ENCODE measurements around the gene USP5.
"Not testable (repeated sequence)": the region's sequence is repeated elsewhere in the genome, so short reads cannot be mapped to it uniquely, and the experiment has no call there.

The USP5 gene

DNA sequence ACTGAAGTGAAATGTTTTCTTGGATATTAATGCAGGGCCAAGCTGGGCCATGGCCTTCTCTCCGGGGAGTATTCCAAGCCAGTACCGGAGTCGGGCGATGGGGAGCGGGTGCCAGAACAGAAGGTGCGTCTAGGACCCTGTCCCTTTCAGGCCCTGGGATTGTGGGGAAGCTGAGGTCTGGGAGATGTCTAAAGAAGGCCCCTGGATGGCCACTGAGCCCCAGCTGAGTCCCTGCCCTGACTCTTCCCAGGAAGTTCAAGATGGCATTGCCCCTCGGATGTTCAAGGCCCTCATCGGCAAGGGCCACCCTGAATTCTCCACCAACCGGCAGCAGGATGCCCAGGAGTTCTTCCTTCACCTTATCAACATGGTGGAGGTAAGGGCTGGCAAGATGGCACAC is 8.2 kb downstream of the USP5 start:
- Histone ChIP-seq H3K4me1 (ENCODE audit: control insufficient read depth, insufficient read depth, low read length) (no peaks in the 10 kb centered on the region), H3K27me3 (ENCODE audit: control insufficient read depth, insufficient read depth, low read length) (no peaks in the 10 kb centered on the region), H3K9me3 (ENCODE audit: control insufficient read depth, insufficient read depth, low read length) (no peaks in the 10 kb centered on the region), H3K9ac (ENCODE audit: low read depth, low read length) (no peak overlapping the region), H3K4me3 (ENCODE audit: low read depth, low read length) (no peak overlapping the region), H3K36me3 (ENCODE audit: control insufficient read depth, insufficient read depth, low read length) (peaks cover 75% of the 10 kb centered on the region)

DNA sequence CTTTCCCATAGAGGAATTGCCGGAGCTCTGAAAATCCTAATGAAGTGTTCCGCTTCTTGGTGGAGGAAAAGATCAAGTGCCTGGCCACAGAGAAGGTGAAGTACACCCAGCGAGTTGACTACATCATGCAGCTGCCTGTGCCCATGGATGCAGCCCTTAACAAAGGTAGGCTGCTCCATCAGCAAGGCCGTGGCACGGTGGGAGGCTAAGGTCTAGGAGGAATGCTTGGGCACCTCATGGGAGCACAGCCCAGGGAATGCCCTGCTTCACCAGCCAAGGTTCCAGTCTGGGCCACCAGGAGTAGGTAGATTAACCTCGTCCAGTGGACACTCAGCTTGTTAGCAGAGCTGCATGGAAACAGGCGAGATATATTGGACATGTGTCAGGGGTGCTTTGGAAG is 9.0 kb downstream of the USP5 start:
- H3K27me3 ChIP-seq (ENCODE audit: control insufficient read depth, insufficient read depth, low read length), result no peaks in the 10 kb centered on the region
- H3K4me1 ChIP-seq (ENCODE audit: control insufficient read depth, insufficient read depth, low read length), result peaks cover 5% of the 10 kb centered on the region
- H3K9ac ChIP-seq (ENCODE audit: low read depth, low read length), result no peak overlapping the region
- H3K9me3 ChIP-seq (ENCODE audit: control insufficient read depth, insufficient read depth, low read length), result no peaks in the 10 kb centered on the region
- peaks cover 71% of the 10 kb centered on the region for H3K36me3 ChIP-seq (ENCODE audit: control insufficient read depth, insufficient read depth, low read length)
- H3K4me3 ChIP-seq (ENCODE audit: low read depth, low read length), result no peak overlapping the region

DNA sequence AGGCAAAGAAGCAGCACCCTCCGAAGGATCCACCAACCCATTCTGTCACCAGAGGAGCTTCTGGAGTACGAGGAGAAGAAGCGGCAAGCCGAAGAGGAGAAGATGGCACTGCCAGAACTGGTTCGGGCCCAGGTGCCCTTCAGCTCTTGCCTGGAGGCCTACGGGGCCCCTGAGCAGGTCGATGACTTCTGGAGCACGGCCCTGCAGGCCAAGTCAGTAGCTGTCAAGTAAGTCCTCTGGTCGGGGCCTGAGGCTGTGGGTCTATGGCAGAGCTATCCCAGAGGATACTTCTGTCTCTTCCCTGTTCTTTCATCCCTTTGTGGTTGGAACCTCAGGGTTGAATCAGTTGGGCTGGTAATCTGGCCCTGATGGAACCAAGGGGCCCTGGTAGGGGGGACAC is 9.4 kb downstream of the USP5 start:
- peaks cover 68% of the 10 kb centered on the region for H3K36me3 ChIP-seq (ENCODE audit: control insufficient read depth, insufficient read depth, low read length)
- no peak overlapping the region for H3K9ac ChIP-seq (ENCODE audit: low read depth, low read length)
- H3K9me3 ChIP-seq (ENCODE audit: control insufficient read depth, insufficient read depth, low read length), result no peaks in the 10 kb centered on the region
- H3K4me3 ChIP-seq (ENCODE audit: low read depth, low read length), result no peak overlapping the region
- peaks cover 6% of the 10 kb centered on the region for H3K4me1 ChIP-seq (ENCODE audit: control insufficient read depth, insufficient read depth, low read length)
- no peaks in the 10 kb centered on the region for H3K27me3 ChIP-seq (ENCODE audit: control insufficient read depth, insufficient read depth, low read length)

DNA sequence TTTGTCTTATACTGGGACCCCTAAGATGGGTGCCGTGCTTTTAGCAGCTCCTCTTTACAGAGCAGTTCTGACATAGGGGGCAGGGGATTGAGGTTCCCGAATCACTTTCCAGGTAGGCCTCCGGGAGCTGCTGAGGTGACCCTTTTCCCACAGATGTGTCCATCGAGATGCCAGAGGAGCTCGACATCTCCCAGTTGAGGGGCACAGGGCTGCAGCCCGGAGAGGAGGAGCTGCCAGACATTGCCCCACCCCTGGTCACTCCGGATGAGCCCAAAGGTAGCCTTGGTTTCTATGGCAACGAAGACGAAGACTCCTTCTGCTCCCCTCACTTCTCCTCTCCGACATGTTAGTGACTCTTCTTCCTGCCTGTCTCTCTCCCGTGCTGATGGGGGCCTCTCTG is 11.1 kb downstream of the USP5 start:
- no peaks in the 10 kb centered on the region for H3K27me3 ChIP-seq (ENCODE audit: control insufficient read depth, insufficient read depth, low read length)
- H3K36me3 ChIP-seq (ENCODE audit: control insufficient read depth, insufficient read depth, low read length), result peaks cover 52% of the 10 kb centered on the region
- peaks cover 10% of the 10 kb centered on the region for H3K4me1 ChIP-seq (ENCODE audit: control insufficient read depth, insufficient read depth, low read length)

DNA sequence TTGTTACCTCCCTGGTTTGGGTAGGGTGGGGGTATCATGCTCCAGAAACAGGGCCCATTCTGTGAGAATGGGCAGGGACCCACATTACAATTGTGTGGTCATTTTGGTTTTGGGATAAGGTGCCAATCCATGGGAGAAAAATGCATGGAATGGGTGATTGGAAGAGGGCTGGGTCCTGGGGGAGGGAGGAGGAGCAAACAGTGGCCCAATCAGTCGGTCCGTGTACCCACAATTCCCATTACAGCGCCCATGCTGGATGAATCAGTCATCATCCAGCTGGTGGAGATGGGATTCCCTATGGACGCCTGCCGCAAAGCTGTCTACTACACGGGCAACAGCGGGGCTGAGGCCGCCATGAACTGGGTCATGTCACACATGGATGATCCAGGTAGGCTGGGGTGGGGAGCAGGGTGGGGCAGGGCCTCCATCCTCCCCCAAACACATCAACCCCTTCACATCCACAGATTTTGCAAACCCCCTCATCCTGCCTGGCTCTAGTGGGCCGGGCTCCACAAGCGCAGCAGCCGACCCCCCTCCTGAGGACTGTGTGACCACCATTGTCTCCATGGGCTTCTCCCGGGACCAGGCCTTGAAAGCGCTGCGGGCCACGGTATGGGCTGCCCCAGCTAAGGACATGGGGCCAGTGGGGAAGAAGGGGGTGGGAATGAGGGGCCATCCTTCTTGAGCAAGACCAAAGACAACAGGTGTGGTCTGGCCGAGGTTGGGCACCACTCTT is 11.8 kb downstream of the USP5 start:
- Histone ChIP-seq H3K9me3 (ENCODE audit: control insufficient read depth, insufficient read depth, low read length) (no peaks in the 10 kb centered on the region), H3K4me3 (ENCODE audit: low read depth, low read length) (no peak overlapping the region), H3K9ac (ENCODE audit: low read depth, low read length) (no peak overlapping the region), H3K4me1 (ENCODE audit: control insufficient read depth, insufficient read depth, low read length) (peaks cover 10% of the 10 kb centered on the region), H3K36me3 (ENCODE audit: control insufficient read depth, insufficient read depth, low read length) (peaks cover 46% of the 10 kb centered on the region), H3K27me3 (ENCODE audit: control insufficient read depth, insufficient read depth, low read length) (no peaks in the 10 kb centered on the region)

More for the DNA sequence above, 11.1 kb downstream of the USP5 start:
- no peak overlapping the region for H3K4me3 ChIP-seq (ENCODE audit: low read depth, low read length)
- no peaks in the 10 kb centered on the region for H3K9me3 ChIP-seq (ENCODE audit: control insufficient read depth, insufficient read depth, low read length)
- H3K9ac ChIP-seq (ENCODE audit: low read depth, low read length), result no peak overlapping the region

DNA sequence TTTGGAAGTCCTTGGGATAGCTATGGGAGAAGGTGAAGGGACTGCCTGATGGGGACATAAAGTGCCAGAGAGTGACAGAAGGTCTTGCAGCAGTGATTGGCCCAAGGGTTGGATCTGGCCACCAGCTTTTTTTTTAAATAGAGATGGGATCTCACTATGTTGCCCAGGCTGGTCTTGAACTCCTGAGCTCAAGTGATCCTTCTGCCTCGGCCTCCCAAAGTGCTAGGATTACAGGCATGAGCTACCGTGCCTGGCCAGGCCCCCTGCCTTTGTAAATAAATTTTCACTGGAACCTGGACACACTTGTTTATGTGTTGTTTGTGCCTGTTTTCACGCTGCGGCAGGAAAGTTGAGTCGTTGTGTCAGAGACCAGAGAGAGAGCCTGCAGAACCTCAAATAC is 13.4 kb downstream of the USP5 start:
- H3K4me3 ChIP-seq (ENCODE audit: low read depth, low read length); H3K9ac ChIP-seq (ENCODE audit: low read depth, low read length); H3K9me3 ChIP-seq (ENCODE audit: control insufficient read depth, insufficient read depth, low read length); H3K27me3 ChIP-seq (ENCODE audit: control insufficient read depth, insufficient read depth, low read length): not testable (repeated sequence)
- Histone ChIP-seq H3K4me1 (ENCODE audit: control insufficient read depth, insufficient read depth, low read length) (peaks cover 13% of the 10 kb centered on the region), H3K36me3 (ENCODE audit: control insufficient read depth, insufficient read depth, low read length) (peaks cover 48% of the 10 kb centered on the region)

DNA sequence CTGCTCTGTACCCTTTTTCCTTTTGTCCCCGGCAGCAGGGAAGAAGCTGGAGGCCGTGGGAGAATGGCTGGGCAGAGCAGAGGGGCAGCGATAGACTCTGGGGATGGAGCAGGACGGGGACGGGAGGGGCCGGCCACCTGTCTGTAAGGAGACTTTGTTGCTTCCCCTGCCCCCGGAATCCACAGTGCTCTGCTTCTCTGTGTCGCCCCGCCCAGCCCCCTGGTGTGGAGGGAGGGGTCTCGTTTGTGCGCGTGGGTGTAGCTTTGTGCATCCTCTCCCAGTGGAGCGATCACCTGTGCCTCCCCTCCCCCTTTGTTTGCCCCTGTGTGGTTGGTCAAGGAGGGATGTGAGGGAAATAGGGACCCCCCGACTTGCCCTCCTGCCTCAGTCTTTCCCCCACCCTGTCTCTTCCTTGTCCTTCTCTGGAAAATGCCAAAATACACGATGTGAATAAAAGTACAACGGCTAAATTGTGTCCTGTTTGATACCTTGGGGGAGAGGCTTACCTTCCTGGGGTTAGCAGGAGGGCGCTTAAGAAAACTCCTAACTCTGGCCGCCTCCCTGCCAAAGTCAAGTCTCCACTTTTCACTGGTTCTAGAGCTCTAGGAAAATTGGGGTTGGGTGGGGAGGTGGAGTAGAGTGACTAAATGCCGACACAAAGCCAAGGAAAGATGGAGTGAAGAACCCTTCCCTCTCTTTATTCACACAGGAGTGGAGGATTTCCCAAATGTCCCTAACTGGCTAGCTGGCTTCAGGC is 14.4 kb downstream of the USP5 start:
- Histone ChIP-seq H3K9ac (ENCODE audit: low read depth, low read length) (peak overlapping the region; percentile 38), H3K9me3 (ENCODE audit: control insufficient read depth, insufficient read depth, low read length) (no peaks in the 10 kb centered on the region), H3K4me3 (ENCODE audit: low read depth, low read length) (peak overlapping the region; percentile 57), H3K4me1 (ENCODE audit: control insufficient read depth, insufficient read depth, low read length) (peaks cover 13% of the 10 kb centered on the region), H3K27me3 (ENCODE audit: control insufficient read depth, insufficient read depth, low read length) (no peaks in the 10 kb centered on the region), H3K36me3 (ENCODE audit: control insufficient read depth, insufficient read depth, low read length) (peaks cover 48% of the 10 kb centered on the region)

DNA sequence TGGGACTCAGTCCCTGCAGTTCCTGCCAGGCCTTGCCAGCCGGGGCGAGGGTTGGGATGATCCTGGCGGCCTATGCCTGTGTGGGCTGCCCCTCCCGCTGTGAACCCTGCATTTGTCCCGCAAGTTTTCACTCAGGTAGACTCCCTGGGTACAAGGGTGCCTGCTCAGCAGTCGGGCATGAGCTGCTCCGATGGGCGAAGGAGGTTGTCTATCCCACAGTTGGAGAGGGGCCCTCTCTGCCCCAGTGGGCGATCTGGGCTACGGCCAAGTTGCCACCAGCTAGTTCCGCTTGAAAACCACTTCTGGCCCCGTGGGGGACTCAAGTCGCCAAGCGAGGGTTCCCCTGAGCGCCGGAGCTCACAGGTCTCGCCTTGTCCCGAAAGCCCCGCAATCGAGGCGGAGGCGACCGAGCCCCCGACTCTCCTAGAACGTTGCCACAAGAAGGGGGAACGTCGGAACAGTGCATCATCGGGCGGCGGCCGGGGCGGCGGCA is 15.0 kb downstream of the USP5 start:
- Histone ChIP-seq H3K9ac (ENCODE audit: low read depth, low read length) (peak overlapping the region; percentile 38), H3K36me3 (ENCODE audit: control insufficient read depth, insufficient read depth, low read length) (peaks cover 45% of the 10 kb centered on the region), H3K27me3 (ENCODE audit: control insufficient read depth, insufficient read depth, low read length) (no peaks in the 10 kb centered on the region), H3K4me3 (ENCODE audit: low read depth, low read length) (peak overlapping the region; percentile 57), H3K9me3 (ENCODE audit: control insufficient read depth, insufficient read depth, low read length) (no peaks in the 10 kb centered on the region), H3K4me1 (ENCODE audit: control insufficient read depth, insufficient read depth, low read length) (peaks cover 13% of the 10 kb centered on the region)

DNA sequence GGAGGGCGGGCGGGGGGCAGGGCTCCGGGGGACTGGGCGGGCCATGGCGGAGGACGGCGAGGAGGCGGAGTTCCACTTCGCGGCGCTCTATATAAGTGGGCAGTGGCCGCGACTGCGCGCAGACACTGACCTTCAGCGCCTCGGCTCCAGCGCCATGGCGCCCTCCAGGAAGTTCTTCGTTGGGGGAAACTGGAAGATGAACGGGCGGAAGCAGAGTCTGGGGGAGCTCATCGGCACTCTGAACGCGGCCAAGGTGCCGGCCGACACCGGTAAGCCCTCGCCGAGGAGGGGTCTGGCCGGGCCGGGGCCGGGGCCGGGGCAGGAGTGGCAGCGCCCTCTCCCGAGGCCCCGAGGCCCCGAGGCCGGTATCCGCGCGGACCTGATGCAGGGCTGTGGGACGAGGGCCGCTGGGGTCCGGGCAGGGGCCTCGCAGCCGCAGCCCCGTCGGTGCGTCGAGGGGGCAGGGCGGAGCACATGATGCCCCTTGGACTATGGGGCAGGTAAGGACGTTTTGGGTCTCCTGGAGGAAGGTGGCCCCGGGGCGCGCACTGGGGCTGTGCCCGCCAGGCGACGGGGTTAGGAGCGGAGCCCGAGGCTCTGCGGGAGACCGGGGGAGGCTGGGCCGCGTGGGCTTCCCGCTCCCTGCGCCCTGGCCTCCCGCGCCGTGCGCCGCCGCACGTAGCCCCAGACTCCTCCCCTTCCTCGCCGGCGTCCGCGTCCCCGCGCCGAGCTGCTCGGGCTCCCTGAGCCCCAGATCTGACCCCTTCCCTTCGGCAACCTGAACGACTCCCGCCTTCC is 15.7 kb downstream of the USP5 start, which contains the start of gene TPI1:
Gene TPI1 (plus strand): TSS at position 119 of the 798 bp plus-strand sequence. CDS start 36 bp downstream, at position 155.
- Histone ChIP-seq H3K36me3 (ENCODE audit: control insufficient read depth, insufficient read depth, low read length) (peaks cover 51% of the 10 kb centered on the region), H3K9ac (ENCODE audit: low read depth, low read length) (peak within 1 kb of the TSS; percentile 89), H3K4me1 (ENCODE audit: control insufficient read depth, insufficient read depth, low read length) (peaks cover 13% of the 10 kb centered on the region), H3K27me3 (ENCODE audit: control insufficient read depth, insufficient read depth, low read length) (no peaks in the 10 kb centered on the region), H3K9me3 (ENCODE audit: control insufficient read depth, insufficient read depth, low read length) (no peaks in the 10 kb centered on the region), H3K4me3 (ENCODE audit: low read depth, low read length) (peak within 1 kb of the TSS; percentile 95)

DNA sequence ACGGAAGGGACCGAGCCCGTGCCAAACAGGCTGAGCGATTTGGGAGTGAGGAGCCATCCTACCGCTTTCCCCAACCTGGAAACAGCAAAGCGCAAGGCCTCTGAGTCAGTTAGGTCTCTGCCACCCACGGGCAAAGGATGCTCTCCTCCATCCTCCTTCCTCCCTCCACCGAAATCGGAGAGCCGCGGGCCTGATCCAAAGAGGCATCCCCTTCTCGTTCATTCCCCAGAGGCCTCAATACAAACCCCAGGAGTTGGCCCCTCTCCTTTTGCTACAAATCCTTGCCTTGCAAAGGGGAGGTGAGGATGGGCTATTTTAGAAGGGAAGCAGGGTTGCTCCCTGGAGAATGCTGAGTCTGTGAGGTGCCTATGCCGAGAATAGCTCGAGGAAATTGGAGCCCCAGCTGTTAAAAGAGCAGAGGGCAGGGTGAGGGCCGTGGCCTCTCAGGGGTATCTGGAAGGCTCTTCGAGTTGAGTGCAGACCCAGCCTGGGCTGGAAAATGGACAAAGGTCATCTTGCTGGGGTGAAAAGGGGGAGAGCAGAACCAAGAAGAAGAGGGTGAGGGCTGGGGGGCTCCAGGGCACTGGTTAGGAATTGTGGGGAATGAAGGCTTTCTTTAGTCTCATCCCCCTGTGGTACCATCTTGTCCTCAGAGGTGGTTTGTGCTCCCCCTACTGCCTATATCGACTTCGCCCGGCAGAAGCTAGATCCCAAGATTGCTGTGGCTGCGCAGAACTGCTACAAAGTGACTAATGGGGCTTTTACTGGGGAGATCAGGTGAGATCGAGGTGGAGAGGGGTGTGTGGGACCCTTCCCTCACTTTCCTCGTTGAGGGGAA is 16.5 kb downstream of the USP5 start:
- Histone ChIP-seq H3K9ac (ENCODE audit: low read depth, low read length) (peak overlapping the region; percentile 89), H3K4me3 (ENCODE audit: low read depth, low read length) (peak overlapping the region; percentile 95), H3K9me3 (ENCODE audit: control insufficient read depth, insufficient read depth, low read length) (no peaks in the 10 kb centered on the region), H3K4me1 (ENCODE audit: control insufficient read depth, insufficient read depth, low read length) (peaks cover 13% of the 10 kb centered on the region), H3K27me3 (ENCODE audit: control insufficient read depth, insufficient read depth, low read length) (no peaks in the 10 kb centered on the region), H3K36me3 (ENCODE audit: control insufficient read depth, insufficient read depth, low read length) (peaks cover 51% of the 10 kb centered on the region)

Data from iPS-15b (cell line).